GM18861 (cell line): ENCODE data around the gene CD300A.
"Not testable (repeated sequence)": the region's sequence is repeated elsewhere in the genome, so short reads cannot be mapped to it uniquely, and the experiment has no call there.

Experiments
- ATAC-seq: cut with Tn5 transposase; IDR thresholded peaks from one replicate; pipeline ENCODE4 v1.9.1; 2021; ENCODE audit not compliant: unreplicated experiment

Gene CD300A

GRCh38 chr17:74478420-74479100, 12.1 kb downstream of the CD300A start:
- ATAC-seq: peak; percentile 45

- no peak for ATAC-seq
Observed at GRCh38 chr17:74480290-74480689, 13.9 kb downstream of the CD300A start.

GRCh38 chr17:74481621-74482020, 15.2 kb downstream of the CD300A start:
- ATAC-seq: no peak

GRCh38 chr17:74484066-74484465, 17.6 kb downstream of the CD300A start:
- no peak for ATAC-seq

- no peak for ATAC-seq
Observed at GRCh38 chr17:74485022-74485743, 18.7 kb downstream of the CD300A start.

- ATAC-seq: no peak
Observed at GRCh38 chr17:74485841-74486240, 19.4 kb downstream of the CD300A start.

- not testable (repeated sequence) for ATAC-seq
Observed at GRCh38 chr17:74488276-74488675, 21.8 kb downstream of the CD300A start.

- ATAC-seq: no peak
Observed at GRCh38 chr17:74490716-74491115, 24.3 kb downstream of the CD300A start.

GRCh38 chr17:74491626-74492025, 25.2 kb downstream of the CD300A start:
- ATAC-seq: no peak

GRCh38 chr17:74493331-74493833, 26.9 kb downstream of the CD300A start:
- no peak for ATAC-seq

- ATAC-seq: no peak
Observed at GRCh38 chr17:74497471-74497870, 31.0 kb downstream of the CD300A start.

- no peak for ATAC-seq
Observed at GRCh38 chr17:74499992-74500391, 33.6 kb downstream of the CD300A start.

- no peak for ATAC-seq
Observed at GRCh38 chr17:74502861-74503260, 36.4 kb downstream of the CD300A start.

- ATAC-seq: not testable (repeated sequence)
Observed at GRCh38 chr17:74503949-74504348, 37.5 kb downstream of the CD300A start.

- no peak for ATAC-seq
Observed at GRCh38 chr17:74508156-74508555, 41.7 kb downstream of the CD300A start.

GRCh38 chr17:74512036-74512435, 45.6 kb downstream of the CD300A start:
- ATAC-seq: no peak

GRCh38 chr17:74512624-74513091, 46.2 kb downstream of the CD300A start:
- peak; percentile 65 for ATAC-seq

- no peak for ATAC-seq
Observed at GRCh38 chr17:74513987-74514631, 47.7 kb downstream of the CD300A start.

- no peak for ATAC-seq
Observed at GRCh38 chr17:74514632-74515334, 48.3 kb downstream of the CD300A start.

GRCh38 chr17:74515941-74516340, 49.5 kb downstream of the CD300A start:
- ATAC-seq: no peak
